Panc1 (cell line): ENCODE results near the gene BICD1. TPM values are rescaled to one million over a fixed set of nuclear protein-coding genes. Genes with fewer than 3 reads are reported as not detected.
"Not testable (repeated sequence)": the region's sequence is repeated elsewhere in the genome, so short reads cannot be mapped to it uniquely, and the experiment has no call there.

Source experiments
- ATAC-seq: fragments of 200-7000 bp; cut with Tn5 transposase; 2 replicates; pipeline ENCODE4 v1.9.1; 2020; ENCODE audit warnings: mild to moderate bottlenecking, moderate library complexity
- BruUV-seq: library from RNA; stranded (reverse); fragments of 400-500 nt; replicated peaks from 2 replicates; lab custom pipeline; 2021; lab: Mats Ljungman, UMichigan
- CTCF ChIA-PET: fragments of 300-600 bp; sonication (Branson Sonifier 250); formaldehyde crosslinking; loops from one replicate; lab custom pipeline; 2022; ENCODE audit warnings: antibody characterized with exemption; lab: Charles Lee
- POLR2A ChIA-PET: fragments of 300-600 bp; sonication (Branson Sonifier 250); formaldehyde crosslinking; loops from one replicate; lab custom pipeline; 2022; ENCODE audit warnings: antibody characterized with exemption; lab: Charles Lee
- DNase-seq: peaks from one replicate; pipeline ENCODE4 v3.0.0-alpha.2; 2010; ENCODE audit warnings: low read depth, low spot score
- H3K27ac ChIP-seq: 2 replicates; pipeline ENCODE4 v1.5.1; 2011; ENCODE audit warnings: mild to moderate bottlenecking, low read length, inconsistent platforms
- H3K27me3 ChIP-seq: fragments of 200-500 bp; sonication (Bioruptor generic); 2 replicates; pipeline ENCODE4 v1.6.0; 2014; ENCODE audit warnings: low read length, inconsistent platforms; ENCODE audit not compliant: control insufficient read depth, insufficient read depth
- H3K36me3 ChIP-seq: fragments of 200-500 bp; sonication (Bioruptor generic); 2 replicates; pipeline ENCODE4 v1.5.1; 2014; ENCODE audit warnings: inconsistent platforms, mild to moderate bottlenecking, low read length, moderate library complexity; ENCODE audit not compliant: control insufficient read depth, insufficient read depth
- H3K4me1 ChIP-seq: 2 replicates; pipeline ENCODE4 v1.5.1; 2011; ENCODE audit warnings: inconsistent platforms, mild to moderate bottlenecking, low read length, moderate library complexity; ENCODE audit not compliant: control insufficient read depth, insufficient read depth
- H3K4me3 ChIP-seq, 2 experiments: 2 replicates each; pipeline ENCODE4 v1.5.1; 2011 to 2012; ENCODE audit warnings: low read depth in 2 of 2, low read length in 2 of 2, mild to moderate bottlenecking in 2 of 2, inconsistent platforms in 1 of 2, moderate library complexity in 1 of 2
- H3K9me3 ChIP-seq: fragments of 200-500 bp; sonication (Bioruptor generic); 2 replicates; pipeline ENCODE4 v1.5.1; 2014; ENCODE audit warnings: low read depth, mild to moderate bottlenecking, inconsistent platforms, low read length, moderate library complexity; ENCODE audit not compliant: control insufficient read depth, insufficient read depth
- POLR2AphosphoS5 ChIP-seq: IDR thresholded peaks from 2 replicates; pipeline ENCODE4 v1.6.1; 2012; ENCODE audit warnings: mild to moderate bottlenecking, low read depth, low read length, moderate library complexity
- SIN3A ChIP-seq: IDR thresholded peaks from 2 replicates; pipeline ENCODE4 v1.6.1; 2012; ENCODE audit warnings: low read depth, mild to moderate bottlenecking, low read length, moderate library complexity, borderline replicate concordance; ENCODE audit not compliant: insufficient read depth
- TCF7L2 ChIP-seq: IDR thresholded peaks from 2 replicates; pipeline ENCODE4 v1.6.1; 2011; ENCODE audit warnings: mild to moderate bottlenecking, low read depth, low read length, inconsistent platforms
- in situ Hi-C: cut with HindIII; loops from 2 replicates; pipeline ENCODE4 v1.10.0; 2016; ENCODE audit warnings: low sequenced_read_pairs, low pct_unique_long_range_greater_than_20kb
- intact Hi-C: fragments of 100-400 bp; cut with micrococcal nuclease; formaldehyde crosslinking; loops from one replicate; pipeline ENCODE4 v1.10.0; 2022; ENCODE audit not compliant: unreplicated experiment
- total RNA-seq: library from RNA; stranded (reverse); gene quantifications from one replicate; pipeline ENCODE4 v1.2.1, GENCODE V29; 2021; ENCODE audit not compliant: unreplicated experiment
- TF ChIP-seq, protein P1 (sequence below): fragments of 450-650 bp; IDR thresholded peaks from 2 replicates; pipeline ENCODE4 v1.5.1; 2017; ENCODE audit warnings: mild to moderate bottlenecking
- TF ChIP-seq, protein P2 (sequence below), 2 experiments: IDR thresholded peaks; 2 replicates each; pipeline ENCODE4 v1.6.1; 2011 to 2012; ENCODE audit warnings: low read depth in 2 of 2, control low read depth in 1 of 2, low read length in 1 of 2, mild to moderate bottlenecking in 1 of 2, moderate library complexity in 1 of 2; ENCODE audit not compliant: insufficient read depth in 1 of 2

BICD1 gene
- total RNA-seq, 1 experiment from 2014 or later = 40.0 TPM

DNA sequence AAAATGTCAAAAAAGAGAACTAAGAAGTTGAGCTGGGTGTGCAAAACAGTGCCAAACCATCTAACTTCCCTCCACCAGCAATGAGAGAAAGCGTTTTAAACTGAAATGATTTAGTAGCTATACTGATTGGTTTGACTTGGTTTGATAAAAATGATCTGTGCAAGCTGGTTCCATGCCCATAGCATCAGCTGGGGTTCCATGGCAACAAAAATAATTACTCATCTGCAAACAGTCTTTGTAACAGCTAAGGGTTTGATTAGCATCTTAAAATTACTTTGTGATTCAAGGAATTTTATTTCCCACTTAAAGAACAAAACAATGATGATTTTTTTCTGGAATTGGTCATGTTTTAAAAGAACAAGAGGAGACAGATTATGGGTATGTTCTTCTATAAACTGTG is 15.0 kb upstream of the BICD1 start:
- no peak for TF ChIP-seq TCF7L2
- no peak for TF ChIP-seq POLR2AphosphoS5
- TF ChIP-seq SIN3A = no peak
- TF ChIP-seq, protein P1, sequence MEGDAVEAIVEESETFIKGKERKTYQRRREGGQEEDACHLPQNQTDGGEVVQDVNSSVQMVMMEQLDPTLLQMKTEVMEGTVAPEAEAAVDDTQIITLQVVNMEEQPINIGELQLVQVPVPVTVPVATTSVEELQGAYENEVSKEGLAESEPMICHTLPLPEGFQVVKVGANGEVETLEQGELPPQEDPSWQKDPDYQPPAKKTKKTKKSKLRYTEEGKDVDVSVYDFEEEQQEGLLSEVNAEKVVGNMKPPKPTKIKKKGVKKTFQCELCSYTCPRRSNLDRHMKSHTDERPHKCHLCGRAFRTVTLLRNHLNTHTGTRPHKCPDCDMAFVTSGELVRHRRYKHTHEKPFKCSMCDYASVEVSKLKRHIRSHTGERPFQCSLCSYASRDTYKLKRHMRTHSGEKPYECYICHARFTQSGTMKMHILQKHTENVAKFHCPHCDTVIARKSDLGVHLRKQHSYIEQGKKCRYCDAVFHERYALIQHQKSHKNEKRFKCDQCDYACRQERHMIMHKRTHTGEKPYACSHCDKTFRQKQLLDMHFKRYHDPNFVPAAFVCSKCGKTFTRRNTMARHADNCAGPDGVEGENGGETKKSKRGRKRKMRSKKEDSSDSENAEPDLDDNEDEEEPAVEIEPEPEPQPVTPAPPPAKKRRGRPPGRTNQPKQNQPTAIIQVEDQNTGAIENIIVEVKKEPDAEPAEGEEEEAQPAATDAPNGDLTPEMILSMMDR = no peak
- TF ChIP-seq, protein P2, sequence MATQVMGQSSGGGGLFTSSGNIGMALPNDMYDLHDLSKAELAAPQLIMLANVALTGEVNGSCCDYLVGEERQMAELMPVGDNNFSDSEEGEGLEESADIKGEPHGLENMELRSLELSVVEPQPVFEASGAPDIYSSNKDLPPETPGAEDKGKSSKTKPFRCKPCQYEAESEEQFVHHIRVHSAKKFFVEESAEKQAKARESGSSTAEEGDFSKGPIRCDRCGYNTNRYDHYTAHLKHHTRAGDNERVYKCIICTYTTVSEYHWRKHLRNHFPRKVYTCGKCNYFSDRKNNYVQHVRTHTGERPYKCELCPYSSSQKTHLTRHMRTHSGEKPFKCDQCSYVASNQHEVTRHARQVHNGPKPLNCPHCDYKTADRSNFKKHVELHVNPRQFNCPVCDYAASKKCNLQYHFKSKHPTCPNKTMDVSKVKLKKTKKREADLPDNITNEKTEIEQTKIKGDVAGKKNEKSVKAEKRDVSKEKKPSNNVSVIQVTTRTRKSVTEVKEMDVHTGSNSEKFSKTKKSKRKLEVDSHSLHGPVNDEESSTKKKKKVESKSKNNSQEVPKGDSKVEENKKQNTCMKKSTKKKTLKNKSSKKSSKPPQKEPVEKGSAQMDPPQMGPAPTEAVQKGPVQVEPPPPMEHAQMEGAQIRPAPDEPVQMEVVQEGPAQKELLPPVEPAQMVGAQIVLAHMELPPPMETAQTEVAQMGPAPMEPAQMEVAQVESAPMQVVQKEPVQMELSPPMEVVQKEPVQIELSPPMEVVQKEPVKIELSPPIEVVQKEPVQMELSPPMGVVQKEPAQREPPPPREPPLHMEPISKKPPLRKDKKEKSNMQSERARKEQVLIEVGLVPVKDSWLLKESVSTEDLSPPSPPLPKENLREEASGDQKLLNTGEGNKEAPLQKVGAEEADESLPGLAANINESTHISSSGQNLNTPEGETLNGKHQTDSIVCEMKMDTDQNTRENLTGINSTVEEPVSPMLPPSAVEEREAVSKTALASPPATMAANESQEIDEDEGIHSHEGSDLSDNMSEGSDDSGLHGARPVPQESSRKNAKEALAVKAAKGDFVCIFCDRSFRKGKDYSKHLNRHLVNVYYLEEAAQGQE (IDR thresholded peaks at IDR 0.05; ENCODE audit: insufficient read depth in 1 of 2, low read depth in 2 of 2, low read length in 1 of 2) = no peak
- BruUV-seq = no TSS peak
- ChIA-PET CTCF (no interaction called here), POLR2A (interaction anchor here (0.6 kb wide), 1 partner anchor 24 kb away, joined by 4 read pairs; no protein-coding TSS in a partner anchor)
- in situ Hi-C loops = no loop called here
- ATAC-seq = no peak
- H3K27ac ChIP-seq = no peak overlapping the region
- H3K27me3 ChIP-seq = no peaks in the 10 kb centered on the region
- H3K9me3 ChIP-seq = no peaks in the 10 kb centered on the region
- H3K4me3 ChIP-seq = no peak overlapping the region
- peaks cover 11% of the 10 kb centered on the region for H3K4me1 ChIP-seq
- no peaks in the 10 kb centered on the region for H3K36me3 ChIP-seq
- no peak for DNase-seq
- intact Hi-C loops = no loop called here

DNA sequence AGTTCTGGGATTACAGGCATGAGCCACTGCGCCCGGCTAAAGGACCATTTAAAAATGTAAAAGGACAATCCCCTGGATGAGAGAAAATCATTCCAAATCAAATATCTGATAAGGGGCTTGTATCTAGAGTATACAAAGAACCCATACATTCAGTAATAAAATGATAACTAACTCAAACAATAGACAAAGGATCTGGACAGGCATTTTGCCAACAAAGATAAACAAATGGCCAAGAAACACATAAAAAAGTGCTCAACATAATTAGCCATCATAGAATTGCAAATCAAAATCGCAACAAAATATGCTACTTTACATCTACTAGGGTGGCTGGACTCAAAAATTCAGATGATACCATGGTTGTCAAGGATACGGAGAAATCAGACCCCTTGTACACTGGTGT is 8.5 kb upstream of the BICD1 start:
- no peaks in the 10 kb centered on the region for H3K4me1 ChIP-seq
- no peak overlapping the region for H3K27ac ChIP-seq
- in situ Hi-C loops (no loop called here), intact Hi-C loops (no loop called here)
- no peak overlapping the region for H3K4me3 ChIP-seq
- ChIA-PET CTCF (no interaction called here), POLR2A (no interaction called here)
- no peak for TF ChIP-seq SIN3A
- TF ChIP-seq, protein P2 (IDR thresholded peaks at IDR 0.05; ENCODE audit: insufficient read depth in 1 of 2, low read depth in 2 of 2, low read length in 1 of 2) = no peak
- no peak for TF ChIP-seq TCF7L2
- no peak for TF ChIP-seq POLR2AphosphoS5
- TF ChIP-seq, protein P1 = no peak
- DNase-seq (no peak), ATAC-seq (no peak)
- no TSS peak for BruUV-seq
- no peaks in the 10 kb centered on the region for H3K27me3 ChIP-seq
- no peaks in the 10 kb centered on the region for H3K36me3 ChIP-seq
- no peaks in the 10 kb centered on the region for H3K9me3 ChIP-seq

DNA sequence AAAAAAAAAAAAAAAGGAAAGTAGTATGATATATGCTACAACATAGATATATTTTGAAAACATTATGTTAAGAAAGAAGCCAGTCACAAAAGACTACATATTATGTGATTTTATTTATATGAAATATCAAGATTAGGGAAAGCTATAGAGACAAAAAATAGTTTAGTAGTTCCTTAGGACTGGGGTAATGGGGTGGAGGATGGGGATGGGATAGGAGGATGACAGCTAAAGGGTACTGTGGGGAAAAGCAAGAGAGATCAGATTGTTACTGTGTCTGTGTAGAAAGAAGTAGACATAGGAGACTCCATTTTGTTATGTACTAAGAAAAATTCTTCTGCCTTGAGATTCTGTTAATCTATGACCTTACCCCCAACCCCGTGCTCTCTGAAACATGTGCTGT is 7.4 kb upstream of the BICD1 start:
- DNase-seq, ATAC-seq, in situ Hi-C loops, H3K36me3 ChIP-seq, H3K4me1 ChIP-seq, H3K27me3 ChIP-seq, H3K27ac ChIP-seq, H3K4me3 ChIP-seq, CTCF ChIA-PET, H3K9me3 ChIP-seq, BruUV-seq, intact Hi-C loops: not testable (repeated sequence)
- POLR2A ChIA-PET = interaction anchor here (0.7 kb wide), 1 partner anchor 10 kb away, joined by 11 read pairs; no protein-coding TSS in a partner anchor
